Nephron progenitor cell (in vitro differentiated cells): ENCODE measurements around the gene OR2L13.

ENCODE experiments used
- DNase-seq: peaks from one replicate; pipeline ENCODE4 v3.0.0; 2021
- H3K27ac Mint-ChIP-seq: 2 replicates; pipeline ENCODE4 v1.8.0; 2021; ENCODE audit warnings: mild to moderate bottlenecking, moderate library complexity, mixed read lengths
- H3K27me3 Mint-ChIP-seq: 2 replicates; pipeline ENCODE4 v1.8.0; 2021; ENCODE audit warnings: mild to moderate bottlenecking, low read depth, mixed read lengths; ENCODE audit not compliant: poor library complexity
- H3K36me3 Mint-ChIP-seq: 2 replicates; pipeline ENCODE4 v1.8.0; 2021; ENCODE audit warnings: low read depth, mixed read lengths
- H3K4me1 Mint-ChIP-seq: 2 replicates; pipeline ENCODE4 v1.8.0; 2021; ENCODE audit warnings: mixed read lengths
- H3K4me3 Mint-ChIP-seq: 2 replicates; pipeline ENCODE4 v1.8.0; 2021; ENCODE audit warnings: mild to moderate bottlenecking, moderate library complexity, mixed read lengths
- H3K9me3 Mint-ChIP-seq: 2 replicates; pipeline ENCODE4 v1.8.0; 2021; ENCODE audit warnings: mild to moderate bottlenecking, moderate library complexity, mixed read lengths
- TF ChIP-seq, protein P1 (sequence below): fragments of 200-600 bp; sonication (generic); IDR thresholded peaks from 2 replicates; pipeline ENCODE4 v1.5.0; 2021; ENCODE audit warnings: antibody characterized with exemption

Gene OR2L13

DNA sequence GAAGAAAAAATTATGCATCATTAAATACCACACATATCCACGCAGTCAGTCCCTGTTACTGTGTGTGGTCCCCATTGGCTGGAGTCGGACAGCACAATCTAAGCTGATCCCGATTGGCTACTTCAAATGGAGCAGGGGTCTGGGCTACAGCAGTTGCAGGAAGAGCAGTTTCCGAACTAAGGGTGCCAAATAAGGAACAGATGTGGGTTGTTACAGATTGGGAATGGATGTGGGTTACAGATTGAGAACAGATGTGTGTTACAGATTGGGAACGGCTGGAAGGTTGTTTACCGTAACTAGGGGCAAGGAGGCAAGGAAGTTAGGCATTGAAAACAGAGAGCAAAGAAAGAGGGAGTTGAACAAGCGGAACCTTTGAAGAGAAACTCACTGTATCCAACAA, 19.9 kb downstream of the OR2L13 start:
- Mint-ChIP-seq H3K27me3 (no peaks in the 10 kb centered on the region), H3K4me3 (no peak overlapping the region), H3K9me3 (peaks cover 57% of the 10 kb centered on the region), H3K27ac (no peak overlapping the region), H3K4me1 (no peaks in the 10 kb centered on the region), H3K36me3 (no peaks in the 10 kb centered on the region)
- no peak for DNase-seq
- TF ChIP-seq, protein P1, sequence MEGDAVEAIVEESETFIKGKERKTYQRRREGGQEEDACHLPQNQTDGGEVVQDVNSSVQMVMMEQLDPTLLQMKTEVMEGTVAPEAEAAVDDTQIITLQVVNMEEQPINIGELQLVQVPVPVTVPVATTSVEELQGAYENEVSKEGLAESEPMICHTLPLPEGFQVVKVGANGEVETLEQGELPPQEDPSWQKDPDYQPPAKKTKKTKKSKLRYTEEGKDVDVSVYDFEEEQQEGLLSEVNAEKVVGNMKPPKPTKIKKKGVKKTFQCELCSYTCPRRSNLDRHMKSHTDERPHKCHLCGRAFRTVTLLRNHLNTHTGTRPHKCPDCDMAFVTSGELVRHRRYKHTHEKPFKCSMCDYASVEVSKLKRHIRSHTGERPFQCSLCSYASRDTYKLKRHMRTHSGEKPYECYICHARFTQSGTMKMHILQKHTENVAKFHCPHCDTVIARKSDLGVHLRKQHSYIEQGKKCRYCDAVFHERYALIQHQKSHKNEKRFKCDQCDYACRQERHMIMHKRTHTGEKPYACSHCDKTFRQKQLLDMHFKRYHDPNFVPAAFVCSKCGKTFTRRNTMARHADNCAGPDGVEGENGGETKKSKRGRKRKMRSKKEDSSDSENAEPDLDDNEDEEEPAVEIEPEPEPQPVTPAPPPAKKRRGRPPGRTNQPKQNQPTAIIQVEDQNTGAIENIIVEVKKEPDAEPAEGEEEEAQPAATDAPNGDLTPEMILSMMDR, result no peak

DNA sequence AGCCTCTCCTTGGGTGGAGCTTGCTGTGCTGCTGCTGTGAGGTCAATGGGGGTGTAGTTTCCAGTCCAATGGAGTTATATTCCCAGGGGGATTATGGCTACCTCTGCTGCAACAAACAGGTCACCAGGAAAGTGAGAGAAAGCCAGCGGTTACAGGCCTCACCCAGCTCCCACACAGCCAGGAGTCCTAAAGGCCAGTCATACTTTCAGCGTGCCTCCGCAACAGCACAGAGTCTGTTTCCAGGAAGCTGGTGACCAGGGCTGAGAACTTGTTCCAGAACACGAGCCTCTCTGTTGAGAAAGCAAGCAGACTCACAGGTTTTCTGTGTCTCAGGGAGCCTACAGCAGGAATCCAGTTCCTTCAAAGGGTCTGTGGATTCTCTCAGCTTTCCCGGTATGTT, 32.7 kb downstream of the OR2L13 start:
- H3K4me1 Mint-ChIP-seq, result no peaks in the 10 kb centered on the region
- H3K36me3 Mint-ChIP-seq, result no peaks in the 10 kb centered on the region
- peaks cover 93% of the 10 kb centered on the region for H3K9me3 Mint-ChIP-seq
- H3K4me3 Mint-ChIP-seq, result no peak overlapping the region
- no peak for DNase-seq
- TF ChIP-seq, protein P1, result no peak
- no peak overlapping the region for H3K27ac Mint-ChIP-seq
- H3K27me3 Mint-ChIP-seq, result no peaks in the 10 kb centered on the region

DNA sequence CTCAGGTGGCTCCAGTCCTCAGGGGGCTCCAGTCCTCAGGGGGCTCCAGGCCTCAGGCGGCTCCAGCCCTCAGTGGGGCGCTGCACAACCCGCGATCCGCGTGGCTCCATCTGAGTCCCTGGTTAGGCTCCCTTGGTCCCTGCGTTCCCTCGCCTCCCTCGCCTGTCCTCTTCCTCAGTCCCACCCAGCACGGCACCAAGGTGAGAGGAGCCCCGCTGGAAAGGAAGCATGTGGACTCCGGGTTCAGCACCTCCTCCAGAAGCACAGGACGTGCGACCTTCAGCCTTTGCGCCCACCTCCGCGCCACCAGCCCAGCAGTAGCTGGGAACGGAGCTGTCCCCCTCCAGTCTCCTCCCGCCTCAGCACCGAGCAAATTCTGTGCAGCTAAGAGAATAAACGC, 41.8 kb downstream of the OR2L13 start:
- Mint-ChIP-seq H3K9me3 (peaks cover 83% of the 10 kb centered on the region), H3K27ac (no peak overlapping the region), H3K4me3 (no peak overlapping the region), H3K27me3 (no peaks in the 10 kb centered on the region), H3K4me1 (no peaks in the 10 kb centered on the region), H3K36me3 (no peaks in the 10 kb centered on the region)
- TF ChIP-seq, protein P1, result no peak
- no peak for DNase-seq

DNA sequence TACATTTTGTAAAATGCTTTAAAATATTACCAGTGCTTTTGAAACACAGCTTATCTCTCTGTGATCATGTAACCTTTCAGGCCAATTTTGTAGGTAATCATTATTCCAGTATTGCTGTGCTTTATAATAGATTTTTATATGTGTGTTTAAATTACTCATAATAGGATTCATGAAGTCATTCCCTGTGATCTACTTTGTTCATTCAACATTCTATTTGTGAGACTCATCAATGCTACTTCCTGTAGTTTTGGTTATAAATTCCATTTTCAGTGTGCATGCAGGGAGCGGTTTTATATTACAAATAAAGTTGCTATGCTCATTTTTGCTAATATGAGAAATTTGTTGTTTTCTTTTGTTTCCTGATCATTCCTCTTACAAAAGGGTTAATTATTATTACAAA, 45.9 kb downstream of the OR2L13 start:
- Mint-ChIP-seq H3K4me1 (no peaks in the 10 kb centered on the region), H3K36me3 (no peaks in the 10 kb centered on the region), H3K27me3 (no peaks in the 10 kb centered on the region), H3K4me3 (no peak overlapping the region), H3K27ac (no peak overlapping the region), H3K9me3 (peaks cover 82% of the 10 kb centered on the region)
- DNase-seq, result no peak
- TF ChIP-seq, protein P1, result no peak

DNA sequence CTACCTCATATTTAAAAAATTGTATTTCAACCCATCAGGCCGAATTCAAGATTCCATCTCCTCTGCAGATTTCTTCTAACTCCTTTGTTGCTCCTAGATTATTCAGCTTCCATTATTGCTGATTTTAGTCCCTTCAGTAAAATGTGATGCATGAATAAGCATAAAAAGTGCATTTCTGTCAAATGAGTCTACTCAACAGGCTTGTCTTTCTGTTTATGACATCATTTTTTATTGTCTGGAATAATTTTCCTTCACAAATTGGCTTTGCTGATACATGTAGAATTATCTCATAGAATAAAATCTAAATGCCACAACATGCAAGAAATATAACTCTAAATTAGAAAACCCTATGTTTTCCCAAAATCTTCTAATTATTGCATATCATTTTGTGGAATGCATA, 48.3 kb downstream of the OR2L13 start:
- peaks cover 85% of the 10 kb centered on the region for H3K9me3 Mint-ChIP-seq
- no peak for DNase-seq
- no peak overlapping the region for H3K27ac Mint-ChIP-seq
- H3K27me3 Mint-ChIP-seq, result no peaks in the 10 kb centered on the region
- no peaks in the 10 kb centered on the region for H3K4me1 Mint-ChIP-seq
- TF ChIP-seq, protein P1, result no peak
- H3K4me3 Mint-ChIP-seq, result no peak overlapping the region
- no peaks in the 10 kb centered on the region for H3K36me3 Mint-ChIP-seq

DNA sequence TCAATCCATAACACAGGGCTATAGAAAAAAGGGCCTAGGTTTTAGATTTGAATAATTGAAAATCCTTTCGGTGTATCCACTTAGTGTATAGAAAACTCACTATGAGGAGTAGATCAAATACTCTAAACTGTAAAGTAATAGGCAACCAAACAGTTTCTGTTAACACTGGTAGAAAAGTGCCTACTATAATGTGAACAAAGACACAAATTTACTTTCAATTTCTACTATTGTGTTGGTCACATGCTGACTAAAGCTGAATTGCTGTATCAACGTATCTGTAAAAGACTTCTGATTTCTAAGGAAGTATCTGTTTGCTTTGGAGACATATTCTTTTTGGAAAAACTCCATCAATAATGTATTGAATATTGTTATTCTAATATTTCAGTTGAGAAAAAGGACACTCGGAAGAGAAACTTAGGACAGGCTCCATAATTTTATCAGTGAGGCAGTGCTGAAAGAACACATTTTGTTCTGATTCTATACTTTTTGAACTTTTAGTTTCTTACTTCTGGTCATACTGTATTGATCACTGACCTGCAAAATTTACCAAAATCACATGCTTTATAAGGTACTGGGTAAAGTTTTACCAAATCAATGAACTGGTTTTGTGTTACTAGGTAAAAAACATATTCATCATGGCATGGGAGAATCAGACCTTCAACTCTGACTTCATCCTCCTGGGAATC, 49.7 kb downstream of the OR2L13 start, which contains the start of gene OR2M5:
OR2M5 (plus strand) TSS at position 636 of the 686 bp plus-strand sequence; CDS start at position 636, 0 bp downstream.
- Mint-ChIP-seq H3K27ac (no peak within 1 kb of the TSS), H3K36me3 (no peaks in the 10 kb centered on the region), H3K27me3 (no peaks in the 10 kb centered on the region), H3K4me1 (no peaks in the 10 kb centered on the region), H3K9me3 (peaks cover 89% of the 10 kb centered on the region), H3K4me3 (no peak within 1 kb of the TSS)
- DNase-seq, result no peak
- TF ChIP-seq, protein P1, result no peak
